ENCODE measurements around the gene ZBP1.

The ZBP1 gene

DNA sequence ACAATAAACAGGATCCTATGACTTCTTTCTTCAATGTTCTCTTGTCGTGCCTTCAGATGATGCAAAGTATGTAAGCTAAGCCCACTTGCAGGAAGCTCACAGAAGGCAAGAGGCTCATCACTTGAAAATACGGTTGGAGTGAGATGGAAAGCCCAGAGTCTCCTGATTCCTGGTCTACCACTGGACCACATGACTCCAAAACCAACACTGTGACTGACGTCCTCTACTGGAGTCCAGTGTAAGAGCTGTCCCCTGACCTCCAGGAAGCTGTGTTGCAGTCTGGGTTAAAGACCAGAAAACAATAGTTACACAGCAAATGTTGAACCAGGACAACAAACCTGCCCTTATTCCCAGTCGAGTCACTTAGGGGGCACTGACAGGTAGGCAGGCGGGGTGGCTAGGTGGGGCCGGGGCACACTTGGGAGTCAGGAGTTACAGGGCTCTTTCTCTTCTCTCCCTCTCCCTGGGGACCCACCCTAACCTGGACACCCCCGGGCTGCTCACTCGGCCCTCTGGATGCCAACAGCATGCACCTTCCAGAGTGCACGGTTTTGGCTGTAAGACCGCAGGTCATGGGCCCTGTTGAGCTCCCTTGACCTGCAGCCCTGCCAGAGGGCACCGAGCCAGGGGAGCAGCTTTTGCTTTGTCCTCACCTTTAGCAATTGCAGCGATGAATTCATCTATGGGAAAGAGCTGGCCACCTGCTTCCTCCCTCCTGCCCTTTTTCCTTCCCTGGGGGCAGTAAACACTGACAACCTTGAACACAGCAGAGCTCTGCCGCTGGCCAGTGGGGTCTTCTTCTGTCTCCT, 51.9 kb downstream of the ZBP1 start:
- peak; percentile 60 for DNase-seq

DNA sequence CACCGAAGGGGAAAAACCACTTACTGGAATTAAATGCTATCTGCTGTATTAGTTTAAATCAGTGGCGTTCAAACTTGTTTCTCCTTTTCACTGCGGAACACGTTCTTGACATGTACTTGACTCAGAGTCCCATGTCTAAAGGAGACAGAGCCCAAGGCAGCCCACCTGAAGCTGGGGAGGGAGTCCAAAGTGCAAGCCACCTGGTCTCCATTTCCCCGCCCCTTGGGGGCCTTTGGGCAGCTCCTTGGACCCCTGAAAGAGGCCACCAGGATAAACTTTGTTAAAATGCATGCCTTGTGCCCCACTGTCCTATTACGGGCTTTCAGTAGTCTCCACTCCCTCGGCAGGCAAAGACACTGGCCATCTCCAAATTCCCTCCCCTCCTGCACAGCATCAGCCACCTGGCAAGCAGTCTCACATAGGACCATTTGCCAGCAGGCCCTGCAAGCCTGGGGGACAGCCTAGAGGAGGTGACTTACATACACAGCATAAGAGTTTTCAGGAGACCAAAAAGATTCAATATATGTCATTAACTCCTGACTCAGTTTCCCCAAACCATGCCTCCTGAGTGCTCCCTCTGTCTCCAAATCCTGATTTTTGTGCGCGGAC, 52.7 kb downstream of the ZBP1 start:
- no peak for DNase-seq

DNA sequence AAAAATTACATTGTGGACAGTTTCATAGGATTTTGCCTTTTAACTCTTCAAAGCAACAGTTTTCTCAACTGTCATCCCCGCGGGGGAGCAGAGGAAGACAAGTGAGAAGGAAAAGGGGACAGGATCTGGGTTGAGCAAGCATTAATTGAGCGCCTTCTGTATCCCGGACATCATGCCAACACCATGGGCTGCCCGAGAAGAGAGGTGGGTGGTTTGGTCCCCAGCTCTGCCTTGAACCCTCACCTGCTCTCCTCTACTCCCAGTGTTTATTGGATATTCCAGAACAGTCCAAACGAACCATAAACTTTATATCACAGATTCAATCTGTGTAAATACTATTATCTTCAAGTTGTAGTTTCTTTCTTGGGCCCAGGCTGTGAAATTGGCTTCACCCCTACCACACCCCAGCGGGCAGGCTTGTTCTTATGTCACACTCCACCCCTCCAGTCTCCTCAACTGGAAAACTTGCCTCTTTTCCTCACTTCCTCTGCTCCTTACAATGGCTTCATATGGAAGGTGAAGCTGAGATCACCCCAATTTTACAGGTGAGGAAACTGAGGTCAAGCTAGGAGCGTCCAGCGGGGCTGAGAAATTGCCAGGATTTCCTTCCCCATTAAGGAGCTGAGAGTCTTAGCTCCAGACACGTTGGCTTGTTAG, 53.3 kb downstream of the ZBP1 start:
- no peak for DNase-seq

DNA sequence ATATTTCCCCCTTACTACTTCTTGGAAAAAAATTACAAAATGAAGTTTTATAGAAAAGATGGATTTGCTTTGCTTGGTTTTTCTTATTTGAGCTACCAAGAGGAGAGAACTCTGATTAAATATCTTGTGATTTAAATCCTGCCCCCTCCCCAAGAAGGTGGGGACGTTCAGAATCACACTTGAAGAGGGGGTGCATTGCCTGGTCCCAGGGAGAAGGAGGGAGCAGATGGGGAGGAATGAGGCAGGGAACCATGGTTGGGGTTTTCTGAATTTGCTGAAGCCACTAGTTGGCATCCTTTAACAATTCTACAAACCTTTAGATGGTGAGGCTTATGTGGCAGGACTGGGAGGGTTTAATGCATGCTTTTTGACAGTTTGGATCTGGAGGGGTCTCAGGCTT, 53.8 kb downstream of the ZBP1 start:
- DNase-seq = no peak

DNA sequence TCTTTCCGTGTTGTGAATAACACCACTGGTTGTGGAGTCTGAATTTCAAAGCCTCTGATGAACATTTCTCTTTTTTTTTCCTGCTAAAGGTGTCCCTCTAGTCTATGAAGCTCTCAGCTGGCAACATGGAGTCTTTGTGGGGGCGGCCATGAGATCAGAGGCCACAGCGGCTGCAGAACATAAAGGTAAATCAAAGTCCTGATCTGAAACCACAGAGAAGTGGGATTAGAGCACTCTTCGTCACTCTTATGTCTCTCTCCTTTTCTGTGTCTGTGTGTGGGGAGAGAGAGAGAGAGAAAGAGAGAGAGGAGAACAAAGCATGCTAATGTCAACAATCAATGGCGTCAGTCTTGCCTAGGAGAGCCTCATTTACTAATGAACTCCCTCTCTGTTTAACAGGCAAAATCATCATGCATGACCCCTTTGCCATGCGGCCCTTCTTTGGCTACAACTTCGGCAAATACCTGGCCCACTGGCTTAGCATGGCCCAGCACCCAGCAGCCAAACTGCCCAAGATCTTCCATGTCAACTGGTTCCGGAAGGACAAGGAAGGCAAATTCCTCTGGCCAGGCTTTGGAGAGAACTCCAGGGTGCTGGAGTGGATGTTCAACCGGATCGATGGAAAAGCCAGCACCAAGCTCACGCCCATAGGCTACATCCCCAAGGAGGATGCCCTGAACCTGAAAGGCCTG, 55.1 kb downstream of the ZBP1 start:
- DNase-seq = no peak

DNA sequence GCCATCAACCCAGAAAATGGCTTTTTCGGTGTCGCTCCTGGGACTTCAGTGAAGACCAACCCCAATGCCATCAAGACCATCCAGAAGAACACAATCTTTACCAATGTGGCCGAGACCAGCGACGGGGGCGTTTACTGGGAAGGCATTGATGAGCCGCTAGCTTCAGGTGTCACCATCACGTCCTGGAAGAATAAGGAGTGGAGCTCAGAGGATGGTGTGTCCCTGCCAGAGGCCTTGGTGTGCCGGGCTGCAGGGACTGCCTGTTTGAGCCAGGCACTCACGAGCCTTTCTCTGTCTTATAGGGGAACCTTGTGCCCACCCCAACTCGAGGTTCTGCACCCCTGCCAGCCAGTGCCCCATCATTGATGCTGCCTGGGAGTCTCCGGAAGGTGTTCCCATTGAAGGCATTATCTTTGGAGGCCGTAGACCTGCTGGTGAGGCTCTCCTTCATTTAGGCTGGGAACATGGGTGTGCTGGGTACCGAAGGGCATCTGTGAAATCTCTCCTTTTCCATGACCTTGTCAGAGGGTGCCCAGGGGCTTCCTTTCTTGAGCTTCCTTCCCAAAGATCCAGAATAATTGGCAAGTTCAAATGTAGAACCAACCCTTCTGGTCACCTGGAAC, 55.9 kb downstream of the ZBP1 start:
- DNase-seq = no peak

DNA sequence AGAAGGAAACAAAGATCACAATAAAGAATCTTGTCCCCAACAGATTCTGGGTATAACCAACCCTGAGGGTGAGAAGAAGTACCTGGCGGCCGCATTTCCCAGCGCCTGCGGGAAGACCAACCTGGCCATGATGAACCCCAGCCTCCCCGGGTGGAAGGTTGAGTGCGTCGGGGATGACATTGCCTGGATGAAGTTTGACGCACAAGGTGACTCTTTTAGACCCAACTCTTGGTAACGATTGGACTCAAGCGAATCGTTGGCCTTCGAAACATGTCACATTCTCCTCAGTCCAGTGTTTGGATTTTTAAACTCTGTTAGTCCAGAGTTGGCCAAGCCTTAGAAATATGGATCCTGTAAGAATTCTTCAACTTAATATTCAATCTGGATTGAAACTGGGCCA, 56.7 kb downstream of the ZBP1 start:
- no peak for DNase-seq

DNA sequence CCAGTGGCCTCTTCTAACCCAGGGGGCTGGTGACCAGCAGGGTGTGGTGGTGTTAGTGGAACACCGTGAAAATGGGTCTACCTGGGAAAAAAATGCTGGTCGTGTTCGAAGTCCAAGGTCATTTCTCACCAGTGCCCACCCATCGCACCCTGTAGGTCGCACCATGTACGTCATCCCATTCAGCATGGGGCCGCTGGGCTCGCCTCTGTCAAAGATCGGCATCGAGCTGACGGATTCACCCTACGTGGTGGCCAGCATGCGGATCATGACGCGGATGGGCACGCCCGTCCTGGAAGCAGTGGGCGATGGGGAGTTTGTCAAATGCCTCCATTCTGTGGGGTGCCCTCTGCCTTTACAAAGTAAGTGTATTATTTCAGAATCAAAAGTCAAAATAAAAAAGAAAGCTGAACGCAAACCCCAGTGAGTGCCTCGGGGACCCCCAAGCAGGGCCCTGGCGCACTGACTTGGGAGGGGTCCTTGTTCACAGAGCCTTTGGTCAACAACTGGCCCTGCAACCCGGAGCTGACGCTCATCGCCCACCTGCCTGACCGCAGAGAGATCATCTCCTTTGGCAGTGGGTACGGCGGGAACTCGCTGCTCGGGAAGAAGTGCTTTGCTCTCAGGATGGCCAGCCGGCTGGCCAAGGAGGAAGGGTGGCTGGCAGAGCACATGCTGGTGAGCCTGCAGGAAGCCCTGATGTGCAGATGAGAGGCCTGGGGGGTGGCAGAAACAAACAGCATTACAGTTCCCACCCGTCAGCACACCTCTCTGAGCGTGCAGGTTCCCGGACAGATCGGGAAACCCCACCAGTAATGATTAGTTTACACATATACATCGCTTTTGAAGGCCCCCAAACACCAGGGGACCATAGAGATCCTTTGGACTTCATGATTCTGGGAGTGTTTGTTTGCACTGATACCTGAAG, 57.4 kb downstream of the ZBP1 start:
- no peak for DNase-seq

DNA sequence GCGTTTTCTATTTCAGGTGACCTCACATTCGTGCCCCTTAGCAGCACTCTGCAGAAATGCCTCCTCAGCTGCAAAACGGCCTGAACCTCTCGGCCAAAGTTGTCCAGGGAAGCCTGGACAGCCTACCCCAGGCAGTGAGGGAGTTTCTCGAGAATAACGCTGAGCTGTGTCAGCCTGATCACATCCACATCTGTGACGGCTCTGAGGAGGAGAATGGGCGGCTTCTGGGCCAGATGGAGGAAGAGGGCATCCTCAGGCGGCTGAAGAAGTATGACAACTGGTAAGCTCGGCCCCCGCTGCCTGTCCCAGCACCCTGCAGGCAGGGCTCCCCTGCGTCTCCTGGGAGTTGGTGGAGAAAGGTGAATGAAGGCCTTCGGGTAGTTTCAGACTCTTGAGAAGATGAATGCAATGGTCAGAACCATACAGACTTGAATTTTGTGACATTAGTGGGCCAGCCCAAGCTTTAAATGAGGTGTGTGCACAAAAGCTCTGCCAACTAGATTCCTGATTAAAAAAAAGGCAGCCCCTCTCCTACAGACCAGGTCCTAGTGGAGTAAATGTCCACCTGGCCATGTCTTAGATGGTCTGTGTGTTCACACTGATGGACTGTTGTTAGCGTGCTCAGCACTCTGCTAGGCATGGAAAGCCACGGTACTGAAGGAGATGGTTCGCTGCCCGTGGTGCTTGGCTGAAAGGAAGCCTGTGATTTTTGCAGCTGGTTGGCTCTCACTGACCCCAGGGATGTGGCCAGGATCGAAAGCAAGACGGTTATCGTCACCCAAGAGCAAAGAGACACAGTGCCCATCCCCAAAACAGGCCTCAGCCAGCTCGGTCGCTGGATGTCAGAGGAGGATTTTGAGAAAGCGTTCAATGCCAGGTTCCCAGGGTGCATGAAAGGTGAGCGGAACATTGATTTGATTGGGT, 58.6 kb downstream of the ZBP1 start:
- DNase-seq = no peak

DNA sequence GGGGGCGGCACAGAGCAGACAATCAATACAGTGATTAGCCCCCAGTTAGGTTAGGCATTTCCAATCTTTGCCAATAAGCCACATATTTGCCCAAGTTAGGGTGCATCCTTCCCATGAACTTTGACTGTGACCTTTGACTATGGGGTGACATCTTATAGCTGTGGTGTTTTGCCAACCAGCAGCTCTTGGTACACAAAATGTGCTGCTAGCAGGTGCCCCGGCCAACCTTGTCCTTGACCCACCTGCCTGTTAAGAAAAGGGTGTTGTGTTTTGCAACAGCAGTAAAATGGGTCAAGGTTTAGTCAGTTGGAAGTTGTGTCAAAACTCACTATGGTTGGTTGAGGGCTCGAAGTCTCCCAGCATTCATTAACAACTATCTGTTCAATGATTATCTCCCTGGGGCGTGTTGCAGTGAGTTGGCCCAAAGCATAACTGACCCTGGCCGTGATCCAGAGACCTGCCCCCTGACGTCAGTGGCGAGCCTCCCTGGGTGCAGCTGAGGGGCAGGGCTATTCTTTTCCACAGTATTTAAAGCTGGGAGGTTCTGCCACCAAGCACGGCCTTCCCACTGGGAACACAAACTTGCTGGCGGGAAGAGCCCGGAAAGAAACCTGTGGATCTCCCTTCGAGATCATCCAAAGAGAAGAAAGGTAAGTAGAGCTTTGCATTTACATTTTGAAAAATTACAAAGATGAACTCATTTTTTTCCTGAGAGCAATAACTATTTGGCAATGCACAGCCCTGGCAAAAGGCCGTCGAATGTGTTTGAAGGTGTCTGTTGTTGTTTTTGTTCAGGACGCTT, 59.5 kb downstream of the ZBP1 start, which contains the start of gene PCK1:
Gene PCK1, plus strand, starts transcription at position 557 of the 802 bp plus-strand sequence. CDS start 302 bp downstream, outside the sequence.
- peak; percentile 75 for DNase-seq

DNA sequence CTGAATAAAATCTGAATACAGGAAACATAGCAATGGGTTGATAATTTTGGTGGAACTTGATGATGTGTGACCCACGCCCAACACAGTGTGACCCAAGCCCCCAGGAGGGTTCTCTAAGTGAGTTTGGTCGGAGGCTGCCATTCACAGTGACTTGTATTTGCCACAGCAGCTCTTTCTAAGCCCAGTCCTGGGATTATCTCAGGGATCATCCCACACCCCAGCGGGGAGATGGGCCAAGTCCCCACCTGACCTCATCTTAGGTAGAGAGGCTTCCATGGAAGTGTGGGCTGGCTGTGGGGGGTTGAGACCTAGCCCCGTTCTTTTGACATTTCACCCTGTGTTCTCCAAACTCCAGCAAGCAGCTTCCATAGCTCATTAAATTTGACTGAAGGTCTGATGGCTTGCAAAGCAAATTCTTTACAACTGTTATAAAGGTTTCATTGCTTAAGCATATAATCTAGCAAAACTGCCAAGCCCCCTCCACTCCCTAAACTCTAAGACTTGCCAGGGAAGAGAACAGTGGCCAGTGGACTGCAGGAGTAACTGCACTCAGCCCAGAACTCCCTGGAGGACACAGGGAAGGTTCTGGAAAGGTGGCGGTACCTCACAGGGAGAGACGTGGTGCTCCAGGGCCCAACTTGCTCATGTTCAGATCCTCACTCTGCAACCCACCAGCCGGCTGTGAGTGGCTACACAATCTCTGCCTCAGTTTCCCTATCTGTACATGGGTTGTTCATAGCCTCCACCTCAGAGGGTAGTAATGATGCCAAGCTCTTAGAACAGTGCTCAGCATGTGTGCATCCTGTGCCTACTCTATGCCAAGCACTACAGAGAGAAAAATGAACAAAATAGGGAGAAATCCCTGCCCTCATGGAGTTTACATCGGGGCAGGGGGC, 60.3 kb downstream of the ZBP1 start:
- DNase-seq = no peak

DNA sequence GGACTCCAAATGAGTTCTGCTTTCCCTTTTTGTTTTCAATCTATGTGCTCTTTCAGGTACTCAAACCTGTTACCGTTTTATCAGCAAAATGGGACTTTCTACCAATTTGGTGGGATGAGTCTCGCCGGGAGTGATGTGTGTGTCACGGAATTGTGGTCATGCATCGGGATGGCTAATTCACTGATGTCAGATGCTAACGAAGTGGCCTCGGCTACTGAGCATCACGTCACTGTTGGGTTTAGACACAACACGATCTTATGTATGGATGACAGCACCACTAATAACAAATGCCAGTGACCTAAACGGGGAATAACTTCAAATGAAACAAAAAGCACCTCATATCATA, 61.0 kb downstream of the ZBP1 start:
- DNase-seq = no peak

DNA sequence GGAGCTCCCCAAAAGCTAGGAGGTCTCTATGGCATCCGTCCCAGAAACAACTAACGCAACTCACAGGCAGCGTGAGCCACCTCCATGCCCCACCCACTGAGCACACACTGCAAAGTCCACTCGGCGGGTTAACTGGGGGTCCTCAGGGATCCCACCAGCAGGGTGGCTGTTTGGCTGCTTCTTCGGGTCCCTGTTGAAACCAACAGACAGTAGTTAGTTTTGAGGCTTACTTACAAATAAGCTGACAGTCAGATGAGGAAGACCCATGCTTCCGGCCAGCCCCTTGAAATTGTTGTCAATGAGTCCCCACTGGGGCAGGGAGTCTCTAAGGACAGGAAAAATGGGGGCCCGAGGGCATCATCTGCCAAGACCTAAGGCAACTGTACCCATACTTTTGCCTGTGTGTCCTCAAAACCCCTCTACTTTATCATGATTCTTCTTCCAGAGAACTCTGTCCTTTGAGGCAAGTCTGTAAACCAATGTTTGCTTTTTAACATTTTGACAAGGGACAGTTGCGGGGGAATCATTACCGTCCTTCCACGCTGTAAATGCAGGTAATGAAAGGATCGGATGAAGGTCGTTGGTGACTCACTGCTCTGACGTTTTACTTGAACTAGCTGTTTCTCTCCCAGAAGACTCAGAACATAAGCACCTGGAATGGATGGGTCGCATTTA, 61.5 kb downstream of the ZBP1 start:
- no peak for DNase-seq

DNA sequence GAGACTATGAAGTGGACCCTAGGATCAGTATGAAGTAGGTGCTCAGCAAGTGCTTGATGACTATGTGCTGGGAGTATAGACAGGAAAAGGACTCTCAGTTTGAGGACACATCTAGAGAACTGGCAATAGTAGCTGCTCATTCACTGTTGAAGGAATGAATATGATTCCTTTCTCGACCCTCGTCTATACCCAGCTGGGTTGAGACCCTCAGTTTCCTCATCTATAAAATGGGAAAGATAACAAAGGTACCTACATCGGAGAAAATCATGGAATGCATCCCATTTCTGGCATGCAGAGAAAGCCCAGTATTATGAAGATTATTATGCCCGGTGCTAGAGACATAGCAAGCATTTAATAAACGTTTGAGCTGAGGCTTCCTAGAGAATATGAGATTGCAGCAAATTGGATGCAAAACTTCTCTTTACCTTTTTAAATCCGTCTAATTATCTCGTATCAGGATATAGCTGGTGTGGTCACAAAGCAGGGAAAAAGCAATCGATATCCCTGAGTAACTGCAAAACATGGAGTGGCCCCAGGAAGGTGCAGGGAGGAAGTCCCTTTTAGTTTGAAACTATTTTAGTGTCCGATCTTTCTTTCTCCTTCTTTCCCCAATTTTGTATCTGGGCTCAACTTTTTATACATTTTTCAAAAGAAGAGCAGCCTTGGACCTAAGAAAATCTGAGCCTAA, 62.2 kb downstream of the ZBP1 start:
- DNase-seq = no peak

DNA sequence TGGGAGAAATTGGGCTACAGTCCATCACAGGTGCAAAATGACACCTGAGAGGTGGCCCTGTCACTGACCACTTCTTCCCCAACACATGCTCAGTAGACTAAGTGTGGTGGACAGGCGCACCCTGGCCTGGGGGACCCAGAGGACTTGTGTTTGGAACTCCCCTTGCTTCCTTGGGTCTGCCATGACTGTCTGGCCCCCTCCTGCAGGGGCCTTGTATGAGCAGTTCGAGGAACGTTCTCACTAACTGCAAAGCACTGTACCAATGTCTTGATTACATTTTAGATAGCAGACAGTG, 63.3 kb downstream of the ZBP1 start:
- DNase-seq = no peak

DNA sequence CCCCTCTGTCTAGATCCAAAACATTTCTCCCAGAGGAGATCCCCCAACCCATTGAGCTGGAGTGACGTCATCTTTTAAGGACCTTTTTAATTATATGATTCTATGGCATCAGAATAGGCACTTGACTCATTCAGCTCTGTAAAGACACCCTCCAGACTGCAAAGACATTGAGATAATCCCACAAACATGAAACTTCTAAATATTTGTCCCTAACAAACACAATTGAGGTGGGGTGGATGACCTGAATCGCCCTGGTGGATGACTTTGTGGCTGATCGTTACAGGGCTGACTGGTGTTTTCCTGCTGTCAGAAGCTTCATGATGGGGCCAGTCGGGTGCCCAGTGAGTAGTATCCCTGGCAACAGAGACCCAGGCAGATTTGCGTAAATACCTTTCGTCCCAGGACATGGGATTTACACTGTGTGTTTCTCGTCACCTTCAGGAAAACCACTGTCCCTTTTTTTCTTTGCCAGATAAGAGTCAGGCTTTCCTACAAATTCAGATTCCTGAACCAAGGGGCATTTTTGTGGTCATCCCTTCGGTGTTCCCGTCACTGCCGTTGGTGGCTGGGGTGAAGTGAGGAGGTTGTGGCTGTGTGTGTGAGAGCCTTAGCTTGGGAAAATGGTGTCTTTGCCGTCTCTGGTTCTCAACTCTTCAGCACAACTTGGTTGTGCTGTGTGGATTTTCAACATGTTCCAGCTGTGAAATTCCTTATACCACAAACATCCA, 64.6 kb downstream of the ZBP1 start:
- no peak for DNase-seq

Measured in NCI-H69 (cell line).